HG02763 (cell line): ENCODE measurements around the gene CEP70.
"Not testable (repeated sequence)": the region's sequence is repeated elsewhere in the genome, so short reads cannot be mapped to it uniquely, and the experiment has no call there.

Experiments
- ATAC-seq: cut with Tn5 transposase; IDR thresholded peaks from one replicate; pipeline ENCODE4 v1.9.1; 2021; ENCODE audit warnings: mild to moderate bottlenecking, moderate library complexity; ENCODE audit not compliant: unreplicated experiment

CEP70 gene

DNA sequence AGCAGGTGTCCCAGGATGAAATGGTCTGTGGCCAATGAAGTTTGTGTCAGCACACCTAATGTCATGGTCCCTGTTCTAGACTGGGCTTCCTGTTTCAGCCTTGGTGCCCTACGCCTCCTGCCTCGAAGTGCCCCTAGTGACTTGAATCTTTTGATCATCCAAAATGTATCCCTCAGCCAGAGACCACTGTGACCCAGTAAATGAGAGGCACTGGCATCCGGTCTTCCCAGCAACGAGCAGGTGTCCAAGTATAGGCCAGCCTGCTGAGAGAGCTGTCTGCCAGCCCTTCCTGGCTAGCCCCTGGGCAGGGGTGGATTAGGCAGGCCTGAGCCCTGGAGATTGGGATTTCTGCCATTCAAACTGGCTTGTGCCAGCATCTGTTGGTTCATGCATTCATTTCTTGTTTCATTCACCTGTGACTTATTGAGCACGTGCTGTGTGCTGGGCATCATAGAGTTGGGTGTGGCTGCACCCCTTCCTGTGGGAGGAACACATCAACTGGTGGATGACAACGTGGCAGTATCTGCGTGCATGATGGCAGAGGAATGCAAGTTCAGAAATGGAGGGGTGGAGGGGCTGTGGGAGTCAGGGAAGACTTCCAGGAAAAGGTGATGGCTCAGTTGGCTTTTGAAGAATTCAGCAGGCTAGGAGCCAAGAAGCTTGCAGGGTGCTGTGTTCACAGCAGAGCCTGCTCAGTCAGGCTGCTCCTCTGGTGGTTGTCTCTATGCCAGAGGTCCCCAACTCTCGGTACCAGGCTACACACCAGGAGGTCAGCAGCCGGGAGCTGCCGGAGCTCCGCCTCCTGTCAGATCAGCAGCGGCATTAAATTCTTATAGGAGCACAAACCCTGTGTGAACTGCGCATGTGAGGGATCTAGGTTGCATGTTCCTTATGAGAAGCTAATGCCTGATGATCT is 138.0 kb downstream of the CEP70 start:
- ATAC-seq: no peak

DNA sequence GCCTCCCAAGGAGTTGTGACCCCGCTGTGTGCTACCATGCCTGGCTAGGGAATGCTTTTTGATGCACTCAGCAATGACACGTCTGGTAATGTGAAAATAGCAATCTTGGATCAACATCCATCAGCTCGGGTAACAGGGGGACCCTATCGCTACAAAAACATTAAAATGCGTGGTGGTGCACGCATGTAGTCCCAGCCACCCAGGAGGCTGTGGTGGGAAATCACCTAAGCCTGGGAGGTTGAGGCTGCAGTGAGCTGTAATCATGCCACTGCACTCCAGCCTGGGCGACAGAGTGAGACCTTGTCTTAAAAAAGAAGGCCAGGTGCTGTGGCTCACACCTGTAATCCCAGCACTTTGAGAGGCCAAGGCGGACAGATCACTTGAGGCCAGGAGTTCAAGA is 140.1 kb downstream of the CEP70 start:
- ATAC-seq: not testable (repeated sequence)

DNA sequence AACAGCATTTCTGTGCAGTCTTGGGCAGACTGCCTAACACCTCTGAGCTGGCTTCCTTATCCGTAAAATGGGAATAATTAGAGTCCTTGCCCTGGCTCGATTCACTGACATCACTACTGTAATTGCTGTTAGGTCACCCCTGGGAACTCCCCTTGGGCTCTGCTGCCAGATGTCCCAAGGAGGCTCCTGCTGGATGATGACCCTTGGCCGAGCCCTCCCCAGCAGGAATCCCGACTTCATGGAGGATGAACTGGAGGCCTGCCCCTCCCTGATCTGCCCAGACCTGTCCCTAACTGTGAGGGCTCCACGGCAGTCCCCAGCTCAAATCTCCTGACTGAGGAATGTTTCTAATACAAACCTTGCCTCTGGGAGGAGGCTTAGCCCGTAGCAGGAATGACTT is 141.6 kb downstream of the CEP70 start:
- ATAC-seq: no peak

DNA sequence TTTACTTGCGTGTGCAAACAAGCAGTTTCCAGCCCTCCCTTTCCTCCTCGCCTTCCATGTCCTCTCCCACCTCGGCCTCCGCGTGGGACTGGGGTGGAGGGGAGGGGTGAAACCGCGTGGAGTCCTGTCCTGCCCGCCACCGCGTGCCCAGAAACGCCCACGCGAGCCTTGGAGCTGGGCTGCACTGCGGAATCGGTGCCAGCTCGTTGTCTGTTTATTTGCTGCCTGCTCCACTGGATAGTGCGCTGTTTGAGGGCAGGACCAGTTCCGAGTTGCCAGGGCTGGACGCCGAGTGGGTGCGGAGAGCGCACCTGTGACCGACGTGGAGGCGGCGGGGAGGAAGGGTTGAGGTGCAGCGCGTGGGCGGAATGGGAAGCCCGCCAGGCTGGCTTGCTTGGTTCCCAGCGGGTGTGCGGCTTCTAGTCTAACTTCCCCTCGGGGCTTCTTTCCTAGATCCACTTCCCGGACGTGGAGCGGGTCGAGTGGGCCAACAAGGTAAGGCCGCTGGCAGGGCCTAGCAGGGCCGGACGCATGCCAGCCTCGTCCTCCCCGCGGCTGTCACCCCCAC is 142.4 kb downstream of the CEP70 start:
- no peak for ATAC-seq

DNA sequence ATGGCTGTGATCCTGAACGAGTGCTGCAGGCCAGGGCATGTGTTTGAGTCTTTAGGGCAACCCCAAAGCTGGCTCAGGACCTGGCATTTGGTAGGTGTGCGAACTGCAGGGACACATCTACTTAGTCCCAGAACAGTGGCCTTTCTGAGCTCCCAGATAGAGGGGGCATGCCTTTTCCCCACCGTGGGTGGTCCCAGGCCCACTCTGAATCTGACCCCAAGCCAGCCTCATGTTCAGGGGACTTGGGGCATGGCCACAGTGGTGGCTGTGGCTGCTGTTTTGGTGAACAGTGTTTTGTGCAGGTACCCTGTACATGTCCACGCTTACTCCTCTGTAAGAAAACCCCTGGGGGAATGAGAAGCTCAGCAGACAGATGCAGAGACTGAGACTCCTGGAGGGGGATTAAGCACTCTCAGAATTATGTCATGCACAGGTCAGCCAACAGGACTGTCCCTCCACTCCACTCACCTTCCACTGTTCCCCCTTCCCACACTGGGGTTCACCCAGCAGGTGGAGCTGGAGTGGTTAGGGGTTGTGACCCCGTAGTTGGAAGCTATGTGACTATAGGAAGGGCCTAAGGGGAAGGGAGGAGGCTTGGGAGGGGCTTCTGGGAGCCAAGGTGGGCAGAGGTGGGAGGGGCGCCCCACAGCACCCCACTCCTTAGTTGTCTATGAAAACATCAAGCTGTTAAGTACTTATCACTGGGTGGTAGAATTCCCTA is 143.2 kb downstream of the CEP70 start:
- ATAC-seq: no peak

DNA sequence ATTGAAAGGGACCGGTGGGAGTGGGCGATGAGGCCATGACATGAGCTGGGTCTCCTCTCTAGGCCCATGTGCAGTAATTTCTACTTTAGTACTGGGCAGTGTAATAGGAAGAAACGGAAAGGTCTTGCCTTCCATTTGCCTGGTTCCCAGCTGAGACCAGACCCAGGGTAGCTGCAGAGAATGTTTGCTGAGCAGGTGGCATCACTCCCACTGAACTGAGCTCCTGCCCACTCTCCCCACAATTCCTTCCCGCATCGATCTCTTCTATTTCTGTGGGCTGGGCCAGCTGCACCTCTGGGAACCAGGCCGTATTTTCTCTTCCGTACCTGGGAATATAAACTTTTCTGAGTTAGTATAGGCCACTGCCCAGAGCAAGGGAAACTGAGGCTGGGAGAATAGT is 143.9 kb downstream of the CEP70 start:
- no peak for ATAC-seq

DNA sequence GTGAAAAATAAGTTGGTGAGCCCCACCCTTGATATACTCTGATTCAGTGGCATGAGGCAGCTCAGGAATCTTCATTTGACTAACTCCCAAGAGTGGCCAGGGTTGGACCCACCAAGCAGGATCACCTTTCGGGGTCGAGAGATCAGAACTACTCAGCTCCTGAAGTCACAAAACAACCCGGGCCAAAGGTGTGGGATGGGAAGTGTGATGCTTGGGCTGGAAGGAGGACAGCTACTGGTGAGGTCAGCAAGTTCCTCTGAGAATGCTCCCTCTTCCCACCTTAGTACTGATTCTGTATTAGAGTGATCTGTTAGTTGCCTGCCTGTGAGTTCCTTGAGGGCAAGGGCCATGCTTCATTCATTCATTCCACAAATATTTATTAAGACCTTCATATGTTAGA is 144.6 kb downstream of the CEP70 start:
- ATAC-seq: no peak

DNA sequence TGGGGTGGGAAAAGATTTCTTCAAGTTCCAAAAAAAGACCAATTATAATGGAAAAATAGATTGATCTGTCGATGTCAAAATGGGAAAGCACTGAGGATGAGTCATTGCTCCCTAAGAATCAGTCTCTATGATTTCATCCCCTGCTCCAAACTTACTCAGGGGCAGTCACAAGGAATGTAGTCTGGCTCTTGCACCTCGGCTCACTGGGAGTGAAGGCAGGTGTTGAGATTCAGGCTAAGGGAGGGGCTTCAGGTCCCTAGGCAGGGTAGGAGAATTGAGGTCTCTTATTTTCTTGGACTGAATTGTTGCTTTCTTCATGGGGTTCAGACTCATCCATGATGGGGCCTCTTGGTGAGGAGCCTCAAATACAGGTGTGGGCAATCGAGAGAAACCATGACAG is 145.4 kb downstream of the CEP70 start:
- ATAC-seq: no peak

DNA sequence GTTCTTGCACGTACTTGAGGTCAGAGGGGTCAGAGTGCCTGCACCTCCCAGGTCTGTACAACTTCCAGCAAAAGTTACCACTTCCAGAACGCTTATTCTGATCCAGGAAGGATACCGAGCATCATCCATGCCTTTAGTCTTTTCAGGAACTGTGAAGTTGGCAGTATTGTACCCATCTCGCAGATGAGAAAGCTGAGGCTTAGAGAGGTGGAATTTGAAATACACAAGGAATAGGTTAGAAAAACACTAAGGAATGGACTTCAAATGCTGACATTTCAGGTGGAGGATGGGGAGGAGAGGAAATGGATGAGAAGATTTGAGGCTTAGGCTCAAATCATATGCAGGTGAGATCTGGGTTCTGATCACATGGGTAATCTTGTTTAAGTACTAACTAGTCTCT is 148.4 kb downstream of the CEP70 start:
- no peak for ATAC-seq

DNA sequence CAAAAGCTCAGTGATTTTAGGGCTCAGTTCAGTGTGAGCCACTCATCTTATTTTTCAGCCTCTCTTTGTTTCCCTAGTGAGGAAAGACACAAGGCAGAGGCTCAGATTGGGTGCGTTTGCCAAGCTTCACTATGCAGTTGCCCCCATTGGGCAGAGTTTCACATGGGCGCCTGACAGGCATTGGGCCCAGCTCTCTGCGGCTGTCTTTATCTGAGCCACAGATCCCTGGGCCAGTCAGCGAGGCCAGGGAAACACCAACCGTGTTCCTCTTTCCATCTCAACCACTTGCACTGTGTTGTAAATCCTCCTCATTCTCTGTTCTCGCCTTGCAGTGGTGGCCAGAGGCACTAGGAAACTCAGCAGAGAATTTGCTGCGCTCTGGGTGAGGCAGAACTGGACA is 148.8 kb downstream of the CEP70 start:
- no peak for ATAC-seq
